HG02885 (cell line): Measurements from ENCODE around the gene DSCAML1.

Source experiments
- ATAC-seq: cut with Tn5 transposase; IDR thresholded peaks from one replicate; pipeline ENCODE4 v1.9.1; 2021; ENCODE audit warnings: mild to moderate bottlenecking; ENCODE audit not compliant: unreplicated experiment, poor library complexity

The DSCAML1 gene

GRCh38 chr11:117570701-117571100 lies 226.3 kb downstream of the DSCAML1 start:
- ATAC-seq = no peak

GRCh38 chr11:117569911-117570310 lies 227.1 kb downstream of the DSCAML1 start:
- ATAC-seq = no peak

- ATAC-seq = no peak
Observed at GRCh38 chr11:117565709-117566108, 231.3 kb downstream of the DSCAML1 start.

GRCh38 chr11:117564321-117564720 lies 232.7 kb downstream of the DSCAML1 start:
- no peak for ATAC-seq

GRCh38 chr11:117563556-117563955 lies 233.5 kb downstream of the DSCAML1 start:
- no peak for ATAC-seq

GRCh38 chr11:117562136-117562535 lies 234.9 kb downstream of the DSCAML1 start:
- no peak for ATAC-seq

- no peak for ATAC-seq
Observed at GRCh38 chr11:117560780-117561530, 236.1 kb downstream of the DSCAML1 start.

GRCh38 chr11:117559698-117560097 lies 237.3 kb downstream of the DSCAML1 start:
- no peak for ATAC-seq

GRCh38 chr11:117557361-117557760 lies 239.7 kb downstream of the DSCAML1 start:
- no peak for ATAC-seq

- ATAC-seq = no peak
Observed at GRCh38 chr11:117554601-117555333, 242.2 kb downstream of the DSCAML1 start.

- ATAC-seq = no peak
Observed at GRCh38 chr11:117552626-117553025, 244.4 kb downstream of the DSCAML1 start.

GRCh38 chr11:117551761-117552343 lies 245.2 kb downstream of the DSCAML1 start:
- ATAC-seq = no peak

GRCh38 chr11:117550466-117550865 lies 246.6 kb downstream of the DSCAML1 start:
- ATAC-seq = no peak

- no peak for ATAC-seq
Observed at GRCh38 chr11:117549417-117549816, 247.6 kb downstream of the DSCAML1 start.

- no peak for ATAC-seq
Observed at GRCh38 chr11:117548876-117549275, 248.1 kb downstream of the DSCAML1 start.

- no peak for ATAC-seq
Observed at GRCh38 chr11:117547946-117548345, 249.1 kb downstream of the DSCAML1 start.

- ATAC-seq = no peak
Observed at GRCh38 chr11:117547195-117547850, 249.7 kb downstream of the DSCAML1 start.

- ATAC-seq = no peak
Observed at GRCh38 chr11:117546431-117547194, 250.4 kb downstream of the DSCAML1 start.

- no peak for ATAC-seq
Observed at GRCh38 chr11:117545706-117546105, 251.3 kb downstream of the DSCAML1 start.

- ATAC-seq = no peak
Observed at GRCh38 chr11:117544130-117544800, 252.8 kb downstream of the DSCAML1 start.
